HG02885 (cell line): ENCODE data around the gene STN1.
"Not testable (repeated sequence)": the region's sequence is repeated elsewhere in the genome, so short reads cannot be mapped to it uniquely, and the experiment has no call there.

Source experiments
- ATAC-seq: cut with Tn5 transposase; IDR thresholded peaks from one replicate; pipeline ENCODE4 v1.9.1; 2021; ENCODE audit warnings: mild to moderate bottlenecking; ENCODE audit not compliant: unreplicated experiment, poor library complexity

Gene STN1

GRCh38 chr10:103849880-103850571 lies 68.0 kb downstream of the STN1 start:
- ATAC-seq = no peak

GRCh38 chr10:103849212-103849877 lies 68.6 kb downstream of the STN1 start:
- no peak for ATAC-seq

- ATAC-seq = no peak
Observed at GRCh38 chr10:103847909-103848468, 70.0 kb downstream of the STN1 start.

DNA sequence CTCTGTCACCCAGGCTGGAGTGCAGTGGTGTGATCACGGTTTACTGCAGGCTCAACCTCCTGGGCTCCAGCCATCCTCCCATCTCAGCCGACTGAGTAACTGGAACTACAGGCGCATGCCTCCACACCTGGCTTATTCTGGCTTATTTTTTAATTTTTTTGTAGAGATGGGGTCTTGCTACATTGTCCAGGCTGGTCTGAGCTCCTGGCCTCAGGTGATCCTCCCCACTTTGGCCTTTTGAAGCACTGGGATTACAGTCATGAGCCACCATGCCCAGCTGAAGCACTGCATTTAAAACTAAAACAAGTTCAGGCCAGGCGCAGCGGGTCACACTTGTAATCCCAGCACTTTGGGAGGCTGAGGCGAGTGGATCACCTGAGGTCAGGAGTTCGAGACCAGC lies 70.6 kb downstream of the STN1 start:
- no peak for ATAC-seq

GRCh38 chr10:103845972-103846371 lies 72.0 kb downstream of the STN1 start:
- ATAC-seq = peak; percentile 49

GRCh38 chr10:103845346-103845745 lies 72.6 kb downstream of the STN1 start:
- ATAC-seq = not testable (repeated sequence)

DNA sequence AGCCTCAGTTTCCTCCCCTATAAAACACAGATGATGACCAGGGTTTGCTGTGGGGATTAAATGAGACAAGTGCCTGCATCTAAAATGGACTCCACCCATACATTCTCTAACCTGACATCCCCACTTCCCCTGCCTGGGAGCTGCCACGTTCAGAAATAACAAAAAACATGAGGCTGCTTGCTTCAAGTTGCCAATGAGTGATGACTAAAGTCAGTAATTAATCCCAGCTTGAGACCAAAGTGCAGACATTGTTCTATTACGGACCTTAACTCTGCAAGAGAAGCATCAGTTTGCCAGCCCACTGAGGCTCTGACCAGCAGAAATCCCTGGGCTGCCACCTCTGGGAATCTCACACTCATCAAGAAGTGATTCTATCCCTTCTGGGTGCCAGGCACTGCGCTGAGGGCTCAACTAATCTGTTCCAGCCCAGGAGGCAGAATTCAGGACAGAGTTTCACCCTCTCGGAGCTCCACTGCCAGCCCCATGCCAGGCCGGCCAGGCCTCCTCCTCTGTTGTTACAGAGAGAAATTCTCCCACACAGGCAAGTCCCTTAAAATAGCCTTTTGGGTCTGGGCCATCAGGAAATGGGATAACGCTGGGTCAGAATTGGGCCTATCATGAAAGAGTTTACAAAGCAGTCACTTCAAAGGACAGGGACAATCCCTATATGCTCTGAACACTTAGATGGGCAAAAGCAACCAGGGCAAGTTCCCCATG lies 74.0 kb downstream of the STN1 start:
- no peak for ATAC-seq

GRCh38 chr10:103843045-103843444 lies 74.9 kb downstream of the STN1 start:
- ATAC-seq = no peak

DNA sequence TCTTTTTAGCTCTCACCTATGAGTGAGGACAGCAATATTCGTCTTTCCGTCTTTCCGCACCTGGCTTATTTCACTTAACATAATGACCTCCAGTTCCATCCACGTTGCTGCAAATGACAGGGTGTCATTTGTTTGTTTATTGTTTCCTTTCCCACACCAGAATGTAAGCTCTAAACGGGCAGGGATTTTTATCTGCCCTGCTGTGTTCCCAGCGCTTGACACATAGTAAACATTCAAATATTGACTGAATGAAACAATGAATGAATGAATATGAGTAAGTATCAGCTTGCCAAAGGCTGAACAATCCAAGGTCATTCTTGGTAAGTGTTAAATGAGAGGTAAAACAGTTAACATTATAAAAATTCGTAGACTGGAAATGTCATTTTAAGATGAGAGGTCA lies 75.4 kb downstream of the STN1 start:
- ATAC-seq = no peak

DNA sequence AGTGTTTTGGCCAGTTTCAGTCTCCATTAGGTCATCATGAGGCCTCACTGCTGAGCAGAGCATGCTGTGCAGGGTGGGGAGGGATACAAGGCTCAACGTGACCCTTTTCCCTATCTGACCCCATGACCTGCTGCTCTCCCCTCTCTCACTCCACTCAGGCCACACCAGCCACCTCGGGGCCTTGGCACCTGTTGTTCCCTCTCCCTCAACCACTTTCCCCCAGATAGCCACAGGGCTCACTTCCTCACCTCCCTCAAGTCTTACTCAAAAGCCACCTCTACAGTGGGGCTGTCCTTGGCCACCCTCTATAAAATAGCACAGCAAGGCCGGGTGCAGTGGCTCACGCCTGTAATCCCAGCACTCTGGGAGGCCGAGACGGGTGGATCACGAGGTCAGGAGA lies 76.5 kb downstream of the STN1 start:
- ATAC-seq = no peak

DNA sequence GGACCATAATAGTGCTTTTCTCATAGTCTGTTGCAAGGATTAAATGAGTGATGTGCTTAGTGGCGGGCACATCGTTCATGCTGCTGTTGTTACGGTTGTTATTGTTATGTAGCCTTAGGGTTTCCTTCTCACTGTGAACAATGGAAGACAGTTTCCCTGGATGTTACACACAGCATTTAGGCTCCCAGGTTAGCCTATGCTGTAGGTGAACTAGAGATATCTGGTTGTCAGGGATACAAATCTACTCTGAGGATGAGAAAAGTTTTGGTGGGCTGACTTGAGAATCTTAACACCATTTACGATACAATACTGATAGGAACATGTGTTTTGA lies 77.3 kb downstream of the STN1 start:
- no peak for ATAC-seq

DNA sequence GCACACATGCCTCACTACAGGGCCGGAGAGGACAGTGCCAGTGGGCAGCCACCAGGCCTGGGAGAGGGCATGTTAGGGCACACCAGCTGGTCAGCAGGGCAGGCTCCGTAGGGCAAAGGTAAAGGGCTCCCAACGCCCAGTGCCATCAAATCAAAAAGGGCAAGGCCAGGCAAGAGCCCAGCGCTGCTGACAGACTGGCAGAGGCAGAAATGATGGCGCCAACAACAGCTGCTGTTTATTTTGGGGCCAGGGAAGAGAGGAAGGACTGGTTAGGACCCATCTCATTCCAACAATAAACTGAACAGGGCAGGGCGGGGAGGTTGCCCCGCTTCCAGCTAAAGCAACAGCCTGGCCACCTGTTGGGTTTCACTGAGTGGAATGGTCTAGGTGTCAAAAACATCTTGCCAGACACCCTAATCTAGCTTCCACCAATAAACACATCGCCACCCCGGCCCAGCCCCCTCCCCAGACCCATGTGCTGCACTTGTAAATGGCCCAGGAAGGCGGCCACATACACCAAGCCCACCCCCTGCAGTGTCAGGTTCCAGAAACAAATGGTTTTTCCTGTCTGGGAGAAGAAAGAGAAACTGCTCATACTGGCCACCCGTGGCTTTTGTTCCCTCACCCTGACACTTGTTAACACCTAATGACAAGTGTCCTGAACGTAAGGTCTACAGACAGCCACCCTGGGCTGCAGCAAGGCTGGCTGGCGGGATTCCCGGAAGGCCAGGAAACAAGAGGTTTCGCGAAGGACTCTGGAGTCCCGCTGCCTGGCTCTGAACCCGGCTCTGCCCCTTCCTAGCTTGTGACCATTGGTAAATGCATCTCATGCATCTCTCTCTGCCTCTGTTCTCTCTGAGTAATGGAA lies 77.9 kb downstream of the STN1 start:
- no peak for ATAC-seq

DNA sequence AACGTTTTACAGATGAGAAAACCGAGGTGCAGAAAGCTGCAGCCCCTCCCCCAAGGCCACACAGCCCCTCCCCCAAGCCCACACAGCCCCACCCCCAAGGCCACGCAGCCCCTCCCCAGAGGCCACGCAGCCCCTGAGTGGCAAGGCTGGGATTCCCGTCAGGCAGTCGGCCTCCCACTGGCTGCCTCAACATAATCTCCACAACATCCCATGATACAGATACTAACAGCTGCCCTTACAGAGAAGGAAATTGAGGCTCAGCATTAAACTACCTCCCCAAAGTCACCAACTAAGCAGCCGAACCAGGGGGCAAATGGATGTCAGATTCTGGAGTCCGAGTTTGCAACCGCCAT lies 78.5 kb downstream of the STN1 start:
- ATAC-seq = no peak

DNA sequence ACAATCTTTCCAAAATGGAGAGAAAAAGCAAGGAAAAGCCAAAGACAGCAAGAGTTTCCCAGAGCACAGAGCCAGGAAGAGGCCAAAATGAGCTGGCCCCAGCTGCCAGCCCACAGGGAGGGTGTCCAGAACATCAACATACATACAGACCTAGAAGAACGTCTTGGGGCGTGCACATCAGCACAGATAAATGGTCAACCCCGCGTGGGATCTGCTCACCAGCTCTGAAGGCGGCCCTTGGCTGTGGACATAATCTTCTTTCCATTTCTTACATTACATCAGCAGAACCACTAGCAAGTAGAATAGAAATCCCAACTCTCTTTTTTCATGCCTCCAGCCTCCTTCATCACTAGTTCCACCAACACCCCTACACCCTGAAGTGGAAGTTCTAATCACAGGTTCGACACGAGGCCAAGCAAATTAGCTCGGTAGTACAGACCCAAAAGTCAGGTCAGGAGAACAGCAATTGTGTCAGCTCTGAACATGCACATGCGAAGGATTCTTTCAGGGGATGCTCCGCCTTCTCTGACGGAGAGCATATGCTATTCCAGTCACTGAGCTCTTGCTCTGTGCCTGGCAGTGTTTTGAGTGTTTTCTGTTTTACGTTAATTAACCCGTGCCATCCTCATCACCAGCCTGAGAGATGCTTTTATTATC lies 79.0 kb downstream of the STN1 start:
- no peak for ATAC-seq

DNA sequence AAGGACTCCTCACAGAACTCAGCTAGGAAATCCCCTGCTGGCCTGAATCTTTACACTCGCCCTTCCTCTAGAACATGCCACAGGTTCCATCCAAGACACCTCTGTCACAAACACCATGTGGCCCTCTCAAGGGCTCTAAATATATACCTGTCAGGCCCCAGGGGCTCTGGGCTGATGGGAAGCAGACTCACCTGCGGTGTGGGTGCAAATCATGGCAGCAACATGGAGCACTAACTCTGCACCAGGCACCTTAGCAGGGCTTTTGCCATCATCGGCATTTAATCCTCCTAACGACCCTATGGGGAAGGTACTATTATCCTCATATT lies 80.0 kb downstream of the STN1 start:
- no peak for ATAC-seq

GRCh38 chr10:103837370-103838069 lies 80.5 kb downstream of the STN1 start:
- ATAC-seq = no peak

DNA sequence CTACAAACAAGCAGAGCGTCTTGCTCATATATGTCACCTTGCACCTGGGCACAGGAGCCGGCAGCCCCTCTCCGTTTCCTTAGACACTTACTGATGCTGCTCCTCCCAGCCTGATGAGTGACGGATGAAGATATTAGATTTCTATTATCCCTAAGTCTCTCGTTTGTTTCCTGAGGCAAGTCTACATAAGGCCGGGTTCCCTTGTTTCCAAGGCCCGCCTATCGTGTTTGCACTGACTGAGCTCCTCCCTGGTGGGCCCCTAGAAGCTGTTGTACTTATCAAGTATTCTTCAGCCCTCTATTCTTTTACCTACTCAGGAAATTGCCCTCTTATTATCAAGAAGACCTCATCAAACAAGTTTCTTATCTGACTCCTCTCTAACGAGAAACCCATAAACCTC lies 81.1 kb downstream of the STN1 start:
- ATAC-seq = no peak

- ATAC-seq = no peak
Observed at GRCh38 chr10:103836273-103836672, 81.7 kb downstream of the STN1 start.
